ENCODE data around the gene DNAAF1.

DNA sequence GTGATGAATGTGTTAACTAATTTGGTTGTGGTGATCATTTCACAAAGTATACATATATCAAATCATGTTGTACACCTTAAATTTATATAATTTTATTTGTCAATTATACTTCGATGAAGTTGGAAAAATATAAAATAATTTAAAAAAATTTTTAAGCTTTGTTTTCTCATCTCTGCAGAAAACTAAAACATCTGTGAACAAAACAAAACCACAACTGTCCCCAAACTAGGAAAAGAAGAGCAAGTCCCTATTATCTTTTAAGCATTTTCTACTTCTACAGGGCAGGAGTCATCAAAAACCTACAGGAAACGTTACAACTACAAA is 6.6 kb upstream of the DNAAF1 start:
- TF ChIP-seq POLR2A (IDR thresholded peaks at IDR 0.05), result no peak
- TF ChIP-seq, protein P1, sequence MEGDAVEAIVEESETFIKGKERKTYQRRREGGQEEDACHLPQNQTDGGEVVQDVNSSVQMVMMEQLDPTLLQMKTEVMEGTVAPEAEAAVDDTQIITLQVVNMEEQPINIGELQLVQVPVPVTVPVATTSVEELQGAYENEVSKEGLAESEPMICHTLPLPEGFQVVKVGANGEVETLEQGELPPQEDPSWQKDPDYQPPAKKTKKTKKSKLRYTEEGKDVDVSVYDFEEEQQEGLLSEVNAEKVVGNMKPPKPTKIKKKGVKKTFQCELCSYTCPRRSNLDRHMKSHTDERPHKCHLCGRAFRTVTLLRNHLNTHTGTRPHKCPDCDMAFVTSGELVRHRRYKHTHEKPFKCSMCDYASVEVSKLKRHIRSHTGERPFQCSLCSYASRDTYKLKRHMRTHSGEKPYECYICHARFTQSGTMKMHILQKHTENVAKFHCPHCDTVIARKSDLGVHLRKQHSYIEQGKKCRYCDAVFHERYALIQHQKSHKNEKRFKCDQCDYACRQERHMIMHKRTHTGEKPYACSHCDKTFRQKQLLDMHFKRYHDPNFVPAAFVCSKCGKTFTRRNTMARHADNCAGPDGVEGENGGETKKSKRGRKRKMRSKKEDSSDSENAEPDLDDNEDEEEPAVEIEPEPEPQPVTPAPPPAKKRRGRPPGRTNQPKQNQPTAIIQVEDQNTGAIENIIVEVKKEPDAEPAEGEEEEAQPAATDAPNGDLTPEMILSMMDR (IDR thresholded peaks at IDR 0.05), result no peak

All from tibial nerve (tissue), 3 donors.